K562 (cell line): ENCODE data around the gene BEST4. TPM values are rescaled to one million over a fixed set of nuclear protein-coding genes. Genes with fewer than 3 reads are reported as not detected.

Experiments
- ATAC-seq: fragments of 200-7000 bp; cut with Tn5 transposase; 3 replicates; pipeline ENCODE4 v1.9.1; 2020; ENCODE audit warnings: moderate library complexity
- BruUV-seq: library from RNA; stranded (reverse); fragments of 400-500 nt; replicated peaks from 2 replicates; lab custom pipeline; 2021; lab: Mats Ljungman, UMichigan
- CTCF ChIA-PET: fragments of 300-600 bp; formaldehyde crosslinking; extraction: SDS; loops from one replicate; lab custom pipeline; 2021; ENCODE audit warnings: low intra/inter-chr PET ratio; lab: Yijun Ruan, JAX
- POLR2A ChIA-PET: fragments of 300-600, 350-650 bp; sonication (Branson Sonifier 250); formaldehyde crosslinking; extraction: SDS; loops from one replicate; lab custom pipeline; 2021; ENCODE audit warnings: antibody characterized with exemption, inconsistent platforms; lab: Yijun Ruan, JAX
- DNase-seq, 4 experiments: peaks; one replicate each; pipeline versions ENCODE4 v3.0.0 to v3.0.0-alpha.2; 2011 to 2018; ENCODE audit warnings: low spot score in 3 of 4, mixed read lengths in 3 of 4; ENCODE audit errors: extremely low read depth in 1 of 4
- FAIRE-seq: peaks from 2 replicates; lab custom pipeline; 2011; peaks lifted over from hg19 to GRCh38; lab: Jason Lieb, UNC
- H2AFZ ChIP-seq: 2 replicates; pipeline ENCODE4 v1.6.0; 2011; ENCODE audit warnings: low read depth, low read length, control low read depth, inconsistent platforms
- H3K27ac ChIP-seq: fragments of 200-600 bp; 3 replicates; pipeline ENCODE4 v1.8.0; 2011; ENCODE audit warnings: low read depth, mild to moderate bottlenecking, control low read depth, inconsistent platforms, low read length, moderate library complexity, mixed read lengths; ENCODE audit errors: extremely low read depth
- H3K27me3 ChIP-seq, 2 experiments: fragments of 300-600 bp in 1 of 2; 2 replicates in 1 of 2; 3 replicates in 1 of 2; pipeline versions ENCODE4 v1.6.0 to v1.8.0; 2011; ENCODE audit warnings: inconsistent platforms in 2 of 2, low read length in 2 of 2, mild to moderate bottlenecking in 1 of 2, mixed read lengths in 1 of 2, moderate library complexity in 1 of 2; ENCODE audit not compliant: control insufficient read depth in 2 of 2, insufficient read depth in 2 of 2
- H3K36me3 ChIP-seq: fragments of 300-600 bp; 3 replicates; pipeline ENCODE4 v1.8.0; 2011; ENCODE audit warnings: mild to moderate bottlenecking, low read length, inconsistent platforms; ENCODE audit not compliant: control insufficient read depth, insufficient read depth
- H3K4me1 ChIP-seq, 2 experiments: fragments of 200-600 bp in 1 of 2; replicated peaks in 1 of 2; 2 replicates in 1 of 2; 3 replicates in 1 of 2; pipeline versions ENCODE4 v1.5.1 to v1.8.0; 2011; ENCODE audit warnings: inconsistent platforms in 2 of 2, low read length in 2 of 2, mild to moderate bottlenecking in 1 of 2, mixed read lengths in 1 of 2, moderate library complexity in 1 of 2; ENCODE audit not compliant: control insufficient read depth in 2 of 2, insufficient read depth in 2 of 2
- H3K4me2 ChIP-seq: 2 replicates; pipeline ENCODE4 v1.6.1; 2011; ENCODE audit warnings: low read length, control low read depth, inconsistent platforms, mixed read lengths; ENCODE audit not compliant: insufficient read depth
- H3K4me3 ChIP-seq: fragments of 200-600 bp; sonication (generic), shearing (Covaris generic); 2 replicates; pipeline ENCODE4 v1.5.1; 2016; ENCODE audit warnings: control low read depth, inconsistent platforms
- H3K79me2 ChIP-seq: fragments of 200-600 bp; 3 replicates; pipeline ENCODE4 v1.8.0; 2011; ENCODE audit warnings: low read length, inconsistent platforms; ENCODE audit not compliant: control insufficient read depth, insufficient read depth
- H3K9ac ChIP-seq, 2 experiments: 2 replicates each; pipeline versions ENCODE4 v1.6.0 to v1.6.1; 2011; ENCODE audit warnings: low read depth in 2 of 2, low read length in 2 of 2, control low read depth in 1 of 2, inconsistent platforms in 1 of 2, mild to moderate bottlenecking in 1 of 2, mixed read lengths in 1 of 2; ENCODE audit not compliant: insufficient read depth in 1 of 2
- H3K9me1 ChIP-seq: one replicate; pipeline ENCODE4 v1.6.0; 2011; ENCODE audit warnings: inconsistent platforms, mild to moderate bottlenecking, low read length, moderate library complexity; ENCODE audit not compliant: control insufficient read depth, insufficient read depth
- H3K9me3 ChIP-seq: replicated peaks from 2 replicates; pipeline ENCODE4 v1.5.1; 2011; ENCODE audit warnings: low read depth, low read length, inconsistent platforms; ENCODE audit not compliant: control insufficient read depth, insufficient read depth
- H4K20me1 ChIP-seq: replicated peaks from 2 replicates; pipeline ENCODE4 v1.6.1; 2011; ENCODE audit warnings: low read length, inconsistent platforms, mixed read lengths; ENCODE audit not compliant: control insufficient read depth, insufficient read depth
- COPS2 ChIP-seq: fragments of 450-650 bp; conservative IDR thresholded peaks from 2 replicates; pipeline ENCODE4 v1.6.1; 2016; ENCODE audit warnings: mild to moderate bottlenecking, moderate library complexity
- FOXA3 ChIP-seq, 2 experiments: fragments of 450-650 bp in 1 of 2; sonication (generic) in 1 of 2; formaldehyde crosslinking; IDR thresholded peaks in 1 of 2; conservative IDR thresholded peaks in 1 of 2; 2 replicates each; pipeline versions ENCODE4 v1.4.0 to v1.8.0; 2020 to 2022; ENCODE audit warnings: mild to moderate bottlenecking in 2 of 2, missing genetic modification reagents in 1 of 2
- SPI1 ChIP-seq: IDR thresholded peaks from 2 replicates; pipeline ENCODE4 v1.6.1; 2011; ENCODE audit warnings: low read depth, low read length, control low read depth, borderline replicate concordance
- VEZF1 ChIP-seq: fragments of 200-800 bp; sonication (Bioruptor generic); IDR thresholded peaks from 2 replicates; pipeline ENCODE4 v1.6.1; 2017; ENCODE audit warnings: missing genetic modification characterization, missing compliant biosample characterization
- ZFX ChIP-seq: sonication (generic); formaldehyde crosslinking; IDR thresholded peaks from 2 replicates; pipeline ENCODE4 v1.8.0; 2022; ENCODE audit warnings: mild to moderate bottlenecking, missing genetic modification reagents, moderate library complexity
- ZNF586 ChIP-seq: fragments of 450-650 bp; formaldehyde crosslinking; conservative IDR thresholded peaks from 2 replicates; pipeline ENCODE4 v1.4.0; 2020; ENCODE audit warnings: mild to moderate bottlenecking, moderate library complexity
- WGBS: fragments of 100-300 bp; shearing (Covaris generic); methylation state at CpG from one replicate; pipeline ENCODE4 v1.1.6; 2016; ENCODE audit warnings: low coverage, mixed read lengths; ENCODE audit not compliant: insufficient coverage; ENCODE audit errors: missing lambda C conversion rate; 5-methylcytosine and 5-hydroxymethylcytosine counted together
- in situ Hi-C: fragments of 300-500 bp; cut with MboI; formaldehyde crosslinking; loops from 4 replicates; pipeline ENCODE4 v1.15.0; 2018; ENCODE audit warnings: inconsistent platforms, mixed read lengths
- intact Hi-C: fragments of 100-400 bp; cut with micrococcal nuclease; formaldehyde crosslinking; loops from 2 replicates; pipeline ENCODE4 v1.14.2; 2022
- polyA plus RNA-seq, 8 experiments: library from polyadenylated mRNA; depleted of rRNA in 4 of 8; stranded (reverse) in 5 of 8; unstranded in 3 of 8; fragments of >200 nt; fragmentation: Nextera tagmentation in 2 of 8; fragmentation: Illumina TruSeq in 1 of 8; extraction: Ambion mirVana in 2 of 8; extraction: Trizol in 1 of 8; gene quantifications; 2 replicates each; pipeline versions ENCODE4 v1.2.1 to v1.2.3, GENCODE V29; 2011 to 2014; ENCODE audit warnings: inconsistent platforms in 1 of 8, missing spikeins in 1 of 8
- total RNA-seq, 7 experiments: library from RNA; depleted of rRNA in 6 of 7; stranded (reverse); fragments of >200 nt in 6 of 7; fragmentation: Illumina TruSeq in 2 of 7; extraction: Trizol in 2 of 7; gene quantifications; 2 replicates each; pipeline versions ENCODE4 v1.2.1 to v1.2.3, GENCODE V29; 2011 to 2021; ENCODE audit warnings: low replicate concordance in 1 of 7
- TF ChIP-seq, protein P1 (sequence below): fragments of 250-450 bp; sonication (Bioruptor Pico); IDR thresholded peaks from 2 replicates; pipeline ENCODE4 v1.9.0; 2021; ENCODE audit warnings: mild to moderate bottlenecking

Gene BEST4
- total and polyA plus RNA-seq, 9 of the 15 experiments (the other 6 are each of a cell fraction or from before 2014, with no cell fraction given), result 0.07 to 0.11 TPM; not detected in 7

- H3K79me2 ChIP-seq, result no peaks in the 10 kb centered on the region
- peaks cover 11% of the 10 kb centered on the region; the same call in 2 of the 3 replicates for H3K36me3 ChIP-seq
- intact Hi-C loops (no loop called here), in situ Hi-C loops (no loop called here)
- no peaks in the 10 kb centered on the region for H3K9me3 ChIP-seq
- ChIA-PET POLR2A (interaction anchor here (0.6 to 12.0 kb wide), 4 partner anchors 7 to 60 kb away, joined by 3 to 253 read pairs (median 55); partner anchors contain the start of gene RPS8), CTCF (no interaction called here)
- H3K4me2 ChIP-seq, result no peak overlapping the region; the same call in 1 of the 2 replicates
- no peak overlapping the region for H3K27ac ChIP-seq
- H3K9me1 ChIP-seq, result no peaks in the 10 kb centered on the region
- no peak overlapping the region for H3K4me3 ChIP-seq
- peak overlapping the region; percentile 78 for H2AFZ ChIP-seq
- no peak for FAIRE-seq
- 25% methylated on average over 11 of the region's 11 CpGs for WGBS
- no peaks in the 10 kb centered on the region for H3K27me3 ChIP-seq
- H3K4me1 ChIP-seq, result peaks cover 2 to 17% of the 10 kb centered on the region in 2 experiments; a peak in 4 of 5 replicates
- ATAC-seq, result no peak
- no peak for DNase-seq
- peak overlapping the region in 1 of 2 experiments; percentile 52; a peak in 2 of 4 replicates for H3K9ac ChIP-seq
- TF ChIP-seq FOXA3 (CRISPR knock-in tag; conservative IDR thresholded peaks at IDR 0.05 in 1 of 2, IDR thresholded peaks at IDR 0.05 in 1 of 2) (0 out of 4 replicates have a peak, but pooled peaks of 1 of the 2 experiments have one; percentile 54), SPI1 (0 out of 2 replicates have a peak, but pooled peaks have one; percentile 11), COPS2 (no peak), ZFX (CRISPR knock-in tag) (0 out of 2 replicates have a peak, but pooled peaks have one; percentile 27), VEZF1 (CRISPR knock-in tag) (no peak), ZNF586 (CRISPR knock-in tag) (no peak)
- TF ChIP-seq, protein P1, sequence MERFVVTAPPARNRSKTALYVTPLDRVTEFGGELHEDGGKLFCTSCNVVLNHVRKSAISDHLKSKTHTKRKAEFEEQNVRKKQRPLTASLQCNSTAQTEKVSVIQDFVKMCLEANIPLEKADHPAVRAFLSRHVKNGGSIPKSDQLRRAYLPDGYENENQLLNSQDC (CRISPR knock-in tag), result no peak
- TF ChIP-seq, all 486 proteins: peak for 3
- no peaks in the 10 kb centered on the region for H4K20me1 ChIP-seq
- BruUV-seq, result no TSS peak
Measured at GRCh38 chr1:44785501-44786137, 2.4 kb downstream of the BEST4 start.
